ENCODE measurements around the gene LRRC32.

LRRC32 gene

DNA sequence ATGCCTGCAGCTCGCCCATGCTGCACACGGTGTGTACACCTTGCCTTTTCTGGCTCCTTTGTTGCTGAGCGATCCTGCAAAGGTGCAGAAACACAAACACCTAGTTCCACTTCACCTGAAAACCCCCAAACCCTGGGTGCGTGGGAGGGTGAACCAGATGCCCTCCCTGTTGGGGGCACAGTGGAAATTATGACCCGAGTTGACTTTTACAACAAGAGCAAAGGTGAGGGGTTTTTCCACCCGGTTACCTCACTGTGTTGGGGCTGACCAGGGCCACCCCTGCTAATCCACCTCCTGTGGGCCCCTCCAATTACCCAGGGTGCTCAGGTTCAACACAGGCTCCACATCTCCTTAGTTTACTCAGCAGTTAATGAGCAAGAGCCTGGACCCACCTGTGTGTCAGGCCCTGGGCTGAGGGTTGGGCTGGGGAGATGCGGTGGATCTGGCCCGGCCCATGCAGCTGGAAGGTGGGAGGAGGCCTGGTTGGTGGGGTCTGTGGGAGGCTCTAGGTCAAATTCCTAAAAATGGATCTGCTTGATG, 42.1 kb downstream of the LRRC32 start:
- no peak for ATAC-seq
- TF ChIP-seq CREB5 (CRISPR knock-in tag; IDR thresholded peaks at IDR 0.05; ENCODE audit: low read depth) (no peak), TSHZ2 (CRISPR knock-in tag; IDR thresholded peaks at IDR 0.05) (no peak), BACH2 (CRISPR knock-in tag; IDR thresholded peaks at IDR 0.05; ENCODE audit: borderline replicate concordance) (no peak), PATZ1 (CRISPR knock-in tag; IDR thresholded peaks at IDR 0.05; ENCODE audit: borderline replicate concordance) (no peak), ARNTL (CRISPR knock-in tag; IDR thresholded peaks at IDR 0.05; ENCODE audit: borderline replicate concordance, low read depth) (no peak), ESRRG (CRISPR knock-in tag; IDR thresholded peaks at IDR 0.05) (no peak), CSRNP3 (CRISPR knock-in tag; IDR thresholded peaks at IDR 0.05) (no peak), PPARA (CRISPR knock-in tag; IDR thresholded peaks at IDR 0.05; ENCODE audit: borderline replicate concordance) (no peak), SNAI2 (CRISPR knock-in tag; IDR thresholded peaks at IDR 0.05) (no peak), RARB (CRISPR knock-in tag; IDR thresholded peaks at IDR 0.05) (no peak), ZNF70 (CRISPR knock-in tag; IDR thresholded peaks at IDR 0.05) (no peak), ZNF565 (CRISPR knock-in tag; conservative IDR thresholded peaks at IDR 0.05; ENCODE audit: low read depth) (no peak), ISL1 (CRISPR knock-in tag; IDR thresholded peaks at IDR 0.05) (no peak), ZNF8 (CRISPR knock-in tag; IDR thresholded peaks at IDR 0.05) (no peak), GLIS3 (CRISPR knock-in tag; IDR thresholded peaks at IDR 0.05) (no peak), TCF4 (CRISPR knock-in tag; IDR thresholded peaks at IDR 0.05; ENCODE audit: borderline replicate concordance) (no peak), TOX (CRISPR knock-in tag; IDR thresholded peaks at IDR 0.05; ENCODE audit: borderline replicate concordance) (no peak), OSR1 (CRISPR knock-in tag; IDR thresholded peaks at IDR 0.05) (no peak)

- no peak for TF ChIP-seq BACH2 (CRISPR knock-in tag; IDR thresholded peaks at IDR 0.05; ENCODE audit: borderline replicate concordance)
- TF ChIP-seq TSHZ2 (CRISPR knock-in tag; IDR thresholded peaks at IDR 0.05) = no peak
- TF ChIP-seq SNAI2 (CRISPR knock-in tag; IDR thresholded peaks at IDR 0.05) = no peak
- no peak for TF ChIP-seq ZNF565 (CRISPR knock-in tag; conservative IDR thresholded peaks at IDR 0.05; ENCODE audit: low read depth)
- no peak for TF ChIP-seq ARNTL (CRISPR knock-in tag; IDR thresholded peaks at IDR 0.05; ENCODE audit: borderline replicate concordance, low read depth)
- no peak for TF ChIP-seq OSR1 (CRISPR knock-in tag; IDR thresholded peaks at IDR 0.05)
- no peak for TF ChIP-seq ESRRG (CRISPR knock-in tag; IDR thresholded peaks at IDR 0.05)
- TF ChIP-seq RARB (CRISPR knock-in tag; IDR thresholded peaks at IDR 0.05) = no peak
- no peak for ATAC-seq
These were observed 42.9 kb downstream of the LRRC32 start for GRCh38 chr11:76627606-76628005.

DNA sequence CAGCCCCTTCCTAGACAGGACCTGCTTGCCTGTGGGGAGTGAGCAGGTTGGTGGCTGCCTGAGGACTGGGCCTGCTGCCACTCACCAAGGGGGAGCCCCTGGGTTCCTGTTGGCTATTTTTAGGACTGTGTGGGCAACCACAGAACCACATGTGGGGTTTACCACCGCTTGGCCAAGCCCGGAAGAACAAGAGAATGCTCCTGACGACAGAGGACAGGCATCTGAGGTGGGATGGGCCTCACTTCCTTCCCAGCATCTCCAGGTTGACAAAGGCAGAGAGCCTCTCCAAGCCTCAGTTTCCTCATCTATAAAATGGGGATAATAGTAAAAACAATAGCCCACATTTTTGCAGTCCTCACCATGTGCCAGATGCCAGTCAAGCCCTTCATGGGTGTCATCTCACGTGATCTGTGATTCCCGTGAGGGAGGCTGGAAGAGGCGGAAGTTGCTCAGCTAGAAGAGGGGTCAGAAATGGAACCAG, 43.6 kb downstream of the LRRC32 start:
- ATAC-seq = no peak
- TF ChIP-seq SNAI2 (CRISPR knock-in tag; IDR thresholded peaks at IDR 0.05) (no peak), RARB (CRISPR knock-in tag; IDR thresholded peaks at IDR 0.05) (no peak), ZFP3 (CRISPR knock-in tag; IDR thresholded peaks at IDR 0.05) (no peak), PPARA (CRISPR knock-in tag; IDR thresholded peaks at IDR 0.05; ENCODE audit: borderline replicate concordance) (no peak), TCF4 (CRISPR knock-in tag; IDR thresholded peaks at IDR 0.05; ENCODE audit: borderline replicate concordance) (no peak), CSDC2 (CRISPR knock-in tag; IDR thresholded peaks at IDR 0.05) (no peak), ZC3H10 (CRISPR knock-in tag; IDR thresholded peaks at IDR 0.05) (no peak), ESRRG (CRISPR knock-in tag; IDR thresholded peaks at IDR 0.05) (no peak), TSHZ2 (CRISPR knock-in tag; IDR thresholded peaks at IDR 0.05) (no peak), PATZ1 (CRISPR knock-in tag; IDR thresholded peaks at IDR 0.05; ENCODE audit: borderline replicate concordance) (no peak)

Measured in SK-N-SH treated with all-trans-retinoic acid at 6 μM for 48 hours (cell line).